Peyer's patch (tissue), 4 donors: Measurements from ENCODE around the gene CADPS. TPM values are rescaled to one million over a fixed set of nuclear protein-coding genes. Genes with fewer than 3 reads are reported as not detected.

Experiments used
- DNase-seq, 3 donors: peaks; one replicate each; pipeline ENCODE4 v3.0.0-alpha.2; 2017 to 2019
- H3K27ac ChIP-seq, 4 donors: fragments of 200-600 bp; sonication (generic); one replicate each; pipeline ENCODE4 v1.5.1; 2016 to 2019
- H3K27me3 ChIP-seq, 2 donors: fragments of 200-600 bp; sonication (generic); one replicate each; pipeline ENCODE4 v1.5.1; 2019
- H3K36me3 ChIP-seq, 3 donors: fragments of 200-600 bp; sonication (generic); one replicate each; pipeline ENCODE4 v1.5.1; 2016 to 2019
- H3K4me1 ChIP-seq, 4 donors: fragments of 200-600 bp; sonication (generic); one replicate each; pipeline ENCODE4 v1.5.1; 2016 to 2019
- H3K4me3 ChIP-seq, 4 donors: fragments of 200-600 bp; sonication (generic); 1 replicate in 3 of 4; 2 replicates in 1 of 4; pipeline ENCODE4 v1.5.1; 2016 to 2019; ENCODE audit warnings: mild to moderate bottlenecking in 1 of 4
- H3K9me3 ChIP-seq, 4 donors: fragments of 200-600 bp; sonication (generic); one replicate each; pipeline ENCODE4 v1.5.1; 2016 to 2019; ENCODE audit warnings: mild to moderate bottlenecking in 1 of 4
- CTCF ChIP-seq, 6 experiments: fragments of 450-650 bp in 4 of 6; fragments of 200-600 bp in 2 of 6; sonication (generic) in 1 of 6; IDR thresholded peaks; one replicate each; pipeline ENCODE4 v1.5.1; 2017 to 2019; ENCODE audit warnings: antibody characterized with exemption in 6 of 6, mild to moderate bottlenecking in 3 of 6, moderate library complexity in 1 of 6
- POLR2A ChIP-seq, 2 donors: fragments of 450-650 bp; IDR thresholded peaks; one replicate each; pipeline ENCODE4 v1.5.1; 2017; ENCODE audit warnings: antibody characterized with exemption in 2 of 2, mild to moderate bottlenecking in 2 of 2, moderate library complexity in 2 of 2
- total RNA-seq, 4 donors: library from RNA; depleted of rRNA; stranded (reverse); fragments of >200 nt; gene quantifications; one replicate each; pipeline ENCODE4 v1.1.0, GENCODE V29; 2016

Gene CADPS
- total RNA-seq, 4 donors from 2014 or later, result 6.4 to 29.7 (median 18.1) TPM

- peaks cover 0 to 7% (median 0%) of the 10 kb centered on the region in 4 donors for H3K9me3 ChIP-seq
- H3K4me3 ChIP-seq, result no peak overlapping the region
- no peak for TF ChIP-seq CTCF (IDR thresholded peaks at IDR 0.05)
- TF ChIP-seq POLR2A (IDR thresholded peaks at IDR 0.05), result no peak
- H3K4me1 ChIP-seq, result no peaks in the 10 kb centered on the region
- DNase-seq, result no peak
- no peaks in the 10 kb centered on the region for H3K27me3 ChIP-seq
- H3K36me3 ChIP-seq, result no peaks in the 10 kb centered on the region
- H3K27ac ChIP-seq, result no peak overlapping the region
Observed at GRCh38 chr3:62577153-62577552, 298.1 kb downstream of the CADPS start.

GRCh38 chr3:62574266-62574898, 300.8 kb downstream of the CADPS start:
- H3K27me3 ChIP-seq, result no peaks in the 10 kb centered on the region
- H3K4me3 ChIP-seq, result no peak overlapping the region
- no peaks in the 10 kb centered on the region for H3K4me1 ChIP-seq
- no peak overlapping the region for H3K27ac ChIP-seq
- peaks cover 0 to 3% (median 0%) of the 10 kb centered on the region in 4 donors for H3K9me3 ChIP-seq
- no peak for DNase-seq
- no peaks in the 10 kb centered on the region for H3K36me3 ChIP-seq
- TF ChIP-seq CTCF (IDR thresholded peaks at IDR 0.05), result no peak
- TF ChIP-seq POLR2A (IDR thresholded peaks at IDR 0.05), result no peak

GRCh38 chr3:62571916-62572315, 303.3 kb downstream of the CADPS start:
- no peak for TF ChIP-seq POLR2A (IDR thresholded peaks at IDR 0.05)
- no peak for TF ChIP-seq CTCF (IDR thresholded peaks at IDR 0.05)
- H3K27me3 ChIP-seq, result no peaks in the 10 kb centered on the region
- no peaks in the 10 kb centered on the region for H3K36me3 ChIP-seq
- H3K9me3 ChIP-seq, result no peaks in the 10 kb centered on the region
- DNase-seq, result no peak
- no peaks in the 10 kb centered on the region for H3K4me1 ChIP-seq
- H3K4me3 ChIP-seq, result no peak overlapping the region
- H3K27ac ChIP-seq, result no peak overlapping the region

- Histone ChIP-seq H3K4me3 (no peak overlapping the region), H3K27me3 (no peaks in the 10 kb centered on the region), H3K27ac (no peak overlapping the region), H3K9me3 (no peaks in the 10 kb centered on the region), H3K4me1 (no peaks in the 10 kb centered on the region), H3K36me3 (no peaks in the 10 kb centered on the region)
- no peak for DNase-seq
- TF ChIP-seq CTCF (IDR thresholded peaks at IDR 0.05) (no peak), POLR2A (IDR thresholded peaks at IDR 0.05) (no peak)
Observed at GRCh38 chr3:62570888-62571287, 304.3 kb downstream of the CADPS start.

- TF ChIP-seq CTCF (IDR thresholded peaks at IDR 0.05) (no peak), POLR2A (IDR thresholded peaks at IDR 0.05) (no peak)
- Histone ChIP-seq H3K36me3 (no peaks in the 10 kb centered on the region), H3K9me3 (no peaks in the 10 kb centered on the region), H3K4me1 (no peaks in the 10 kb centered on the region), H3K27me3 (no peaks in the 10 kb centered on the region), H3K27ac (no peak overlapping the region), H3K4me3 (no peak overlapping the region)
- DNase-seq, result no peak
Observed at GRCh38 chr3:62569609-62570008, 305.6 kb downstream of the CADPS start.
